ENCODE measurements around the gene SLC7A9.

DNA sequence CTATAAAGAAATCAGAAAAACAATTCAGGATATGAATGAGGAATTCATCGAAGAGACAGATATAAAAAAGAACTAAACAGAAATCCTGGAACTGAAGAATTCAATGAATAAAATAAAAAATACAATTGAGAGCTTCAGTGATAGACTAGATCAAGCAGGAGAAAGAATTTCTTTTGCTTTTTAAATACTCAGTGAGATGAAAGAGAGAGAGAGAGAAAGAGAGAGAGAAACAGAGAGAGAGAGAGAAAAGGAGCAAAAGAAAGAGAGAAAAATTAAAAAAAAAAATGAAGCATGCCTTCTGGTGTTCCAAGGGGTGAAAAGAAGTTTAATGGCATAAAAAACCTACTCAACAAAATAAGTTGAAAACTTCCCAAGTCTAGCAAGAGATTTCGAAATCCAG, 22.0 kb upstream of the SLC7A9 start:
- TF ChIP-seq, protein P1, sequence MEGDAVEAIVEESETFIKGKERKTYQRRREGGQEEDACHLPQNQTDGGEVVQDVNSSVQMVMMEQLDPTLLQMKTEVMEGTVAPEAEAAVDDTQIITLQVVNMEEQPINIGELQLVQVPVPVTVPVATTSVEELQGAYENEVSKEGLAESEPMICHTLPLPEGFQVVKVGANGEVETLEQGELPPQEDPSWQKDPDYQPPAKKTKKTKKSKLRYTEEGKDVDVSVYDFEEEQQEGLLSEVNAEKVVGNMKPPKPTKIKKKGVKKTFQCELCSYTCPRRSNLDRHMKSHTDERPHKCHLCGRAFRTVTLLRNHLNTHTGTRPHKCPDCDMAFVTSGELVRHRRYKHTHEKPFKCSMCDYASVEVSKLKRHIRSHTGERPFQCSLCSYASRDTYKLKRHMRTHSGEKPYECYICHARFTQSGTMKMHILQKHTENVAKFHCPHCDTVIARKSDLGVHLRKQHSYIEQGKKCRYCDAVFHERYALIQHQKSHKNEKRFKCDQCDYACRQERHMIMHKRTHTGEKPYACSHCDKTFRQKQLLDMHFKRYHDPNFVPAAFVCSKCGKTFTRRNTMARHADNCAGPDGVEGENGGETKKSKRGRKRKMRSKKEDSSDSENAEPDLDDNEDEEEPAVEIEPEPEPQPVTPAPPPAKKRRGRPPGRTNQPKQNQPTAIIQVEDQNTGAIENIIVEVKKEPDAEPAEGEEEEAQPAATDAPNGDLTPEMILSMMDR (conservative IDR thresholded peaks at IDR 0.05 in 1 of 2, IDR thresholded peaks at IDR 0.05 in 1 of 2; ENCODE audit: low read depth in 1 of 2, low read length in 2 of 2) = no peak
- no peak for TF ChIP-seq EZH2 (IDR thresholded peaks at IDR 0.05; ENCODE audit: low read length, missing control alignments)
